PFSK-1 (cell line): ENCODE results near the gene POLA1.

ENCODE experiments used
- FOXP2 ChIP-seq: optimal IDR thresholded peaks from 2 replicates; pipeline ENCODE3; 2011; ENCODE audit warnings: borderline replicate concordance, control low read depth, inconsistent platforms; ENCODE audit not compliant: insufficient read depth; ENCODE audit errors: extremely low read length, extremely low read depth
- POLR2AphosphoS5 ChIP-seq: IDR thresholded peaks from 2 replicates; pipeline ENCODE4 v1.6.1; 2012; ENCODE audit warnings: low read depth, mild to moderate bottlenecking, control low read depth, low read length, moderate library complexity
- REST ChIP-seq, 2 experiments: IDR thresholded peaks; 2 replicates each; pipeline versions ENCODE4 v1.6.1 to v1.8.0; 2011 to 2012; ENCODE audit warnings: low read depth in 2 of 2, low read length in 2 of 2, control low read depth in 1 of 2, inconsistent platforms in 1 of 2, mild to moderate bottlenecking in 1 of 2, moderate library complexity in 1 of 2; ENCODE audit not compliant: insufficient read depth in 1 of 2
- SIN3A ChIP-seq: IDR thresholded peaks from 2 replicates; pipeline ENCODE4 v1.6.1; 2012; ENCODE audit warnings: mild to moderate bottlenecking, low read length, moderate library complexity, borderline replicate concordance; ENCODE audit not compliant: insufficient read depth
- TAF1 ChIP-seq: IDR thresholded peaks from 2 replicates; pipeline ENCODE4 v1.6.1; 2012; ENCODE audit warnings: low read length, control low read depth, borderline replicate concordance; ENCODE audit not compliant: insufficient read depth

Gene POLA1

GRCh38 chrX:24718771-24719170 lies 25.1 kb downstream of the POLA1 start:
- TF ChIP-seq TAF1 (no peak), SIN3A (no peak), POLR2AphosphoS5 (no peak), FOXP2 (no peak), REST (IDR thresholded peaks at IDR 0.05; ENCODE audit: insufficient read depth in 1 of 2, low read depth in 2 of 2, low read length in 2 of 2) (no peak)

- no peak for TF ChIP-seq SIN3A
- no peak for TF ChIP-seq FOXP2
- no peak for TF ChIP-seq REST (IDR thresholded peaks at IDR 0.05; ENCODE audit: insufficient read depth in 1 of 2, low read depth in 2 of 2, low read length in 2 of 2)
- TF ChIP-seq TAF1, result no peak
- no peak for TF ChIP-seq POLR2AphosphoS5
Observed at GRCh38 chrX:24720036-24720435, 26.3 kb downstream of the POLA1 start.

- TF ChIP-seq FOXP2 (no peak), SIN3A (no peak), TAF1 (no peak), POLR2AphosphoS5 (no peak), REST (IDR thresholded peaks at IDR 0.05; ENCODE audit: insufficient read depth in 1 of 2, low read depth in 2 of 2, low read length in 2 of 2) (no peak)
Observed at GRCh38 chrX:24728530-24728929, 34.8 kb downstream of the POLA1 start.

DNA sequence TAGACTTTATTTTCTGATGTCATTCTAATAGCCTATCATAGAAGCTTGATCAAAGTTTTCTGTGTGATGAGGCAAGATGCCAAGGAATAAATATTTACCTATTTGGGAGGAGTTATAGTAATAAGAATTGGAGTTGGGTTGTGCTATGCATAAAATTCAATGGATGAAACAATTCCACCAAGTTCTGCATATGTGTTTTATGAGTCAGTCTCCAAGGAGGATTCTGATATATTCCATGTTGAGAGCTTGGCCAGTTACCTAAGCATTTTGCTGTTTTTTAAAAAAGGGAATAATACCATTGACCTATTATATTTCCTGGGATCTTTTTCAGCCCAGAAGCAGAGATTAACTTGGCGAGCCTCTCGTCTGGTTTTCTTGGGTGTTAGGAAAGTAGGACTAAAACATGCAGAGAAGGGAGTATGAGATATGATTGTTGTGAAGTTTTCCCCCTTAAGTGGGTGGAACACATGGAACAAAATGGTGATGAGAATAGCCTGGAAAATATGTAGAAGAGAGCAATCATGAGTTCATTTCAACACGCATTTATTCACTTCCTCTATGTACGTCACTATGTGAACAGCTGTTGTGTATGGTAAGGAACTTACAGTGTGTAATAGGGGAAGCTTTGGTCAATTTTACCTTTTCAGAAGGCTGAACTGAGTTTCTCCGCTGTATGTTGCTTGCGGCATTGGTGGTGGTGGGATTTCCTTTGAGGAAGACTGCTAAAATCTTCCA lies 39.2 kb downstream of the POLA1 start:
- TF ChIP-seq FOXP2 (no peak), TAF1 (no peak), SIN3A (no peak), POLR2AphosphoS5 (no peak), REST (IDR thresholded peaks at IDR 0.05; ENCODE audit: insufficient read depth in 1 of 2, low read depth in 2 of 2, low read length in 2 of 2) (no peak)

DNA sequence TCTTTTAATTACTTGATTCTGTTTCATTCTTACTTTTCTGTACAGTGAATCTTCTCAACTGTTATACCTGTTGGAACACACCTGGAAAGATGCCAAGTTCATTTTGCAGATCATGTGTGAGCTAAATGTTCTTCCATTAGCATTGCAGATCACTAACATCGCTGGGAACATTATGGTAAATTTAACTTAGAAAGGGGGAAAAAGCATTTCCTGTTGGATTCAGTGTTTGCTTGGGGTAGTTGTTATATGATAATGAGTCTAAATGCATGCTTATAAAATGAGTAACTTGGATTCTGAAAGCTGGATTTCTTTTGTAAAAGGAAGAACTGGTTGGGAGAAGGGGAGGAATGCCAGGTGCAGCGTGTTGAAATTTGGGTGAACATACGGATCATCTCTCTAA lies 47.6 kb downstream of the POLA1 start:
- TF ChIP-seq REST (IDR thresholded peaks at IDR 0.05; ENCODE audit: insufficient read depth in 1 of 2, low read depth in 2 of 2, low read length in 2 of 2) (no peak), FOXP2 (no peak), POLR2AphosphoS5 (no peak), SIN3A (no peak)
